Stimulated activated CD4-positive, alpha-beta T cell treated with anti-CD3 and anti-CD28 coated beads, Interleukin-1b, Interleukin-23, amount 100 ng/mL, for 1 hour (primary cell): ENCODE data around the gene PIK3C3.

ENCODE experiments used
- DNase-seq, 2 donors: peaks; one replicate each; pipeline ENCODE4 v3.0.0-alpha.2; 2020; ENCODE audit warnings: low read depth in 2 of 2

PIK3C3 gene

DNA sequence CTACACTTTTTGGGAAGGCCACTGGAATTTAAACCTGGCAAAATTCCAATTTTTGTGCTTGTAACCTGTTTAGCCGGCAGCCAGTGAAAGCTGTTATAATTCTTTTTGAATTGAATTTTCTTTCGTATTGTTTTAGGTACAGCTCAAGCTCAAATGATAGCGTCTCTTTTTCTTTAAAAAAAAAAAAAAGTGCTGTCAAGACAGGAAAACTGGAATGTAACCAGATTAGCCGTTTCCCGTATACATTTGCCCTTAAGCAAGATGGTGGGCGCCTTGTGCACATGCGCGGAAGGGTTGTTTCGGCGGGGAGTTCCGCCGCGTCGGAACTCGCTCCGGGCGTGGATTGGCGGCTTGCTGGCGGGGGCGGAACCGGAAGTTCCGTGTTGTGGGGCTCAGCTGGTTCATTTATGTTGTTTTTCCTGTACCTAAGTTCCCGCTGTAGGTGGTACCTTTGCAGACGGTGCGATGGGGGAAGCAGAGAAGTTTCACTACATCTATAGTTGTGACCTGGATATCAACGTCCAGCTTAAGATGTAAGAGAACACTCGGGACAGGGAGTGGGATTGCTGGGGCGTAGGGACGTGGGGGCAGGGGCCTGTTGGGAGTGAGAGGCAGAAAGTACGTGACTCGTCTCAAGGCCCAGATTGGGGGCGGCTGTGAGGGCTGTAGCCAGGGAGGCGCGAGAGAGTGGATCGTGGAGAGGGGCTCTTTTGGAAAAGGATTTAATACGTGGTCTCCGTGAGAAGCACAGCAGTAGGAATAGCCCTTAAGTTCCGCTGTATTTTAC is at the start of gene PIK3C3:
Gene PIK3C3, plus strand, starts transcription at position 408 of the 787 bp plus-strand sequence. Its CDS starts 58 bp downstream, at position 466.
- DNase-seq, result peak; percentile 92 to 97

- DNase-seq, result no peak
Measured at GRCh38 chr18:41905786-41906527, 49.1 kb upstream of the PIK3C3 start.

- DNase-seq, result no peak
Measured at GRCh38 chr18:41906528-41907146, 48.4 kb upstream of the PIK3C3 start.

GRCh38 chr18:41917181-41917580 is 37.9 kb upstream of the PIK3C3 start:
- DNase-seq, result no peak

DNA sequence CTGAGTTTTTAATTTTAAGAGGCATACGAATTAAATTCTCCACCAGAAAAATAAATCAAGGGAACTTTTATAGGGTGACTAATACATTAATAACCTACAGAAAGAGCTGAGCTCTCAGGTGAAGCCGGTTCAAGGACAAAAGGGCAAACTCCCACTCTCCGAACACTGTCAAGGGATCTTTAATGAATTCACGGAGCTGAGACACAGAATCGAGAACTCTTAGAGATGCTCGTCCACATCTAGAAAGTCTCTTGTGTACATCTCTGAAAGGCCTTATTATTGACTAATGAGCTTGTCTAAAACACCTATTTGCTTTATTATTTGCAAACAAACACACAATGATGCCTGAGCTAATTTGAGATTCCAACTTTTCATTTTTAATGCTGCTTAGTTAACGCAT is 33.3 kb upstream of the PIK3C3 start:
- no peak for DNase-seq

DNA sequence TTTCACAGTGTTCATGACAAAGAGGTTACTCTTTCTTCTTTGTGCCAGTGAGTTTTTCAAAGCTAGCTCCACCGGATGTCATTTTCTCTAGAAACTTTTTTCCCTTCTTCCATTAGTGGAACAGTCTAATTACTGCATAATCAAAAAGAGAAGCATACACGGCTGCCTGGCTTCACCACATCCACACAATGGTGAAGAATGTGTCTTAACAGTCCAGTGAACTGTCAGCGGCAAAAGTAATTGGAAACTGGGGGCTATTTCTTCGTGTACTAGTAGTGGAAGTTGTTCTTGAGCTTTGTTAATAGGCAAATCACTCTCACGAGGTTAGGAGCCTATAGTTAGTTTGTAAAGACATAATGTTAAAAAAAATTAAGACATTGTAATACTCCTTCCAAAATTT is 32.9 kb upstream of the PIK3C3 start:
- DNase-seq, result no peak

GRCh38 chr18:41922841-41923240 is 32.2 kb upstream of the PIK3C3 start:
- DNase-seq, result no peak

DNA sequence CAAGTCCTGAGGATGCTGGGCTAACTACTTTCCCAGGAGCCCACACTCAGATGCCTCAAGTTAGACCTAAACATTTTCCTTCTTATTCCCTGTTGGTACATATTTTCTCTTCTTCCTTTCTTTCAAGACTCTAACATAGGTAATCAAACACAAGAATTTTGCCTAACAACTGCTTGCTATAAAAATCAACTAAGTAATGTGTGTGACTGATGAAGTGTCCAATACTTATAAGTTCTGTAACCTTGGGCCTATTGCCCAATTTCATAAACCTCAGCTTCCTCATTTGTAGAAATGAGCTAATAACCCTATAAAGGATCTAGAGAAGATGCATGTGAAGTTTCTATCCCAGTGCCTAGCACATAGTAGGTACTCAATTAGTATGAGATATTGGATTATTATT is 31.6 kb upstream of the PIK3C3 start:
- no peak for DNase-seq

- DNase-seq, result no peak
Measured at GRCh38 chr18:41928581-41928980, 26.5 kb upstream of the PIK3C3 start.

GRCh38 chr18:41932899-41933298 is 22.1 kb upstream of the PIK3C3 start:
- no peak for DNase-seq

DNA sequence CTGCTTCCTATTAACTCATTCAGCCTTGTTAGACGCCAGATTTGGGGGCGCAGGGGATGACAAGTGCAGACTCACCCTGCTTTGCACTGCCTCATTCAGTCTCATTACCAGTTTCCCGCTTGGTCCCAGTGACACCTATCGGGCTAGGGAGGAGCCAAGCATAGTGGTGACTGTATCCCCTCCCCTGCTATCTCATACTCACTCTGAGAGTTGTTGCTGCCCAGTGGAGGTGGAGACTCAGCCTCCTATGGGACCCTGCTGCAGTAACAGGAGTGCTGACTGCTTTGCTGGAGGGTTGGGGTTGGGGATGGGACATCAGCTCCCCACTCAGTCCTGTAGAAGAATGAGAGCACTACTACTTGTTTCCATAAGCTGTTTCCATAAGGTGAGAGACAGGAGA is 21.3 kb upstream of the PIK3C3 start:
- DNase-seq, result no peak

DNA sequence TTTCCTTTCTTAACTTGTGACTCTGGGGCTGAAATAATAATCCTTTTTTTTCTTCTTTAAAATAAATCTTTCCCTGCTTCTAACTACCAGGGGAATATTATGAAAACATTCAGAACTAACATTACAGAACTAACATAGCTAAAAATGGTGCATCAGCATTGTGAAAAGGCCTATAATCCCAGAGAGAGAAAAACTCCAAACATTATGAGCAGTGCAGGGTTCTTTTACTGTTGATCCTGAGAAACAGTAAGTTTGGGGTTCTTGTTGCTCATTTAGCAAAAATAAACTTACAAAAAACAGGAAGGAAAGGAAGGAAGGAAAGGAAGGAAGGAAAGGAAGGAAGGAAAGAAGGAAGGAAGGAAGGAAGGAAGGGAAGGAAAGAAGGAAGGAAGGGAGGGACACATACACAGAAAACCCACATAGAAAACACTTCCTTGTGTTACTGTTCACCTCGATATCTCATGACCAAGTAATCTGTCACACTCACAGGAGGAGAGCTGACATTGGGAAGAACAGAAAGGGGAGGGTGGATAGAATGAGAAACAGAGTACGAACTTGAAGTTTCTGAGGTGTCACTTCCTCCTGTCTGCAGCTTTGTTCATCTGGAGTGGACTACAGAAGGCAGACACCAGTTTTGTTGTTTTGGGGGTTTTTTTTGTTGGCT is 18.4 kb upstream of the PIK3C3 start:
- no peak for DNase-seq

- no peak for DNase-seq
Measured at GRCh38 chr18:41938445-41938844, 16.6 kb upstream of the PIK3C3 start.

GRCh38 chr18:41939326-41939725 is 15.7 kb upstream of the PIK3C3 start:
- no peak for DNase-seq

DNA sequence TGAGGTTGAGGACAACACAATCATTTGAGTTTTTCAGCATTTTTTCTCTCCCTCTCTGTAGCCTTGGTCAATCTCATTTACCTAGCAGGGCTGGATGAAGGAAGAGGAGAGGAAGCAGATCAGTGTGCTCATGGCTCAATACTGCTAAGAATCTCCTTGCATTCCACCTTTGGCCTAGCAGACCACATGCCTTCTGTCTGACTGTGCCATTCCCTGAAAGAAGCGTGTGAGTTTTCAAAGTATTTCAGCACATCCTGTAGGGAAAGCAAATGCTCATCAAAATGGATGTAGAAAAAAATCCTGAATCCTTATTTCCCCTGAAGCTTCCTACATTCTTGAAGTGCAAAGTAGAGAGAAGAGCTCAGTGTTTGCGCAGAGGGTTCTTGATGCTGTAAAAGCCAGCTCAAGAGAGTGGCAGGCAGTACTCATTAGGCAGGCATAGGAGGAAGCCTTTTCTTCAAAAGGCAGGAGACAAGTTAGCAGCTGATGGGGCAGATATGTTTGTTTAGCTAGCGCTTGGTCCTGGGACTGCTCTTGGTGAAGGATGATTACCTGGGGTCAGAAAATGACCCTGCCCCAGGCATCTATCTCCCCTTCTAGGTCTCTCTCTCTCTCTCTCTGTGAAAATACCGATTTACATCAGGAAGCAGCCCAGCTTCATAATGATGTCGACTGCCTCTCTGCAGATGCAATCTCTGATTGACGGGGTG is 14.4 kb upstream of the PIK3C3 start:
- no peak for DNase-seq

GRCh38 chr18:41942254-41942653 is 12.8 kb upstream of the PIK3C3 start:
- no peak for DNase-seq

GRCh38 chr18:41948544-41949110 is 6.4 kb upstream of the PIK3C3 start:
- DNase-seq, result no peak

DNA sequence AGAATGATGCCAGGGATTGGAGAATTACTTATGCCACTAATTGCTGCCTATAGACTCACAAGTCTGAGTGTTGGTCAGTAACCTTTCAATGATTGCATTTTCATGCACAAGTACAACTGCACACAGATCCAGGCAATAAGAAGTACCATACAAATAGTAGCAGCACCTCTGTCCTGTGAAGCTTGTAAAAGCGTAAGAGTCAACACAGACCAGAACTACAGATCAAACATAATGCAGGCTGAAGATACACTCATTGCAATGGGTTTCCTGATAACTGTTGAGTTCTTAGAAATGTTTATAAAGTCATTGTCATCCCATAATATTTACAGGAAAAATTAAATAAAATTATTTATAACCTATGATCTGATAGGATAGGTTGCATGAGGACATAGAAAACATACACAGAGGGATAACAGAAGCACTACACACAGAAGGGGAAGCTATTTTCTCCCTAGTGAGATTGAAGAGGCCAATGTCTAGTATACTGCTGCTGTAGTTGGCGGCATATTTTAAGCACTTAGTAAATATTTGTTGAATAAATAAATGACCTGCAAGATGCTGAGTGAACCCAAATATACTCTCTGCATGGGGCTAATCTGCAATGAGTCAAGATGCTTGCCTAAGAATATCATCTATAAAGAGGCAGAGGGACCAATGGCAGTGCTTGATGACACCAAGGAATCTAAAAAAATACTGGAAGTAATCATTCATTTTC is 5.7 kb upstream of the PIK3C3 start:
- no peak for DNase-seq

- no peak for DNase-seq
Measured at GRCh38 chr18:41955688-41956087, 654 bp downstream of the PIK3C3 start.

DNA sequence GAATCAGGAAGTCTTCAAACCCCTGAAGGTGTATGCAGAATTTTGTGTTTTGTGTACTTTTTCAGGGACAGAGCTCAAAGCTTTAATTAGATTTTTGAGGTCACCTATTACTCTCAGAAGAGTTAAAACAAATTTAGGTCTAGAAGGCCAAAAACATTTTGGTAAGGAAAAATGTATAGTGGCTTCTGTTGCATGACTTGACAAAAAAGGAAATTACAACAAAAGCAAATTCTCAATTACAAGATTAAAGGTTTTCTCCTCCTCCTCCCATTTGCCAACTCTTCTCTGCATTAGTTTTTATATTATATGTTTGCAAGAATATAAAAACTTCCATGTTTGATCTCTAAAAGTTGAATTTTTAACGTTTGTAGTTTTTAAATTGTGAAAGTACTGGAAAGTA is 4.0 kb downstream of the PIK3C3 start:
- no peak for DNase-seq
